ENCODE measurements around the gene GOLGA8T.
"Not testable (repeated sequence)": the region's sequence is repeated elsewhere in the genome, so short reads cannot be mapped to it uniquely, and the experiment has no call there.

GOLGA8T gene, protein sequence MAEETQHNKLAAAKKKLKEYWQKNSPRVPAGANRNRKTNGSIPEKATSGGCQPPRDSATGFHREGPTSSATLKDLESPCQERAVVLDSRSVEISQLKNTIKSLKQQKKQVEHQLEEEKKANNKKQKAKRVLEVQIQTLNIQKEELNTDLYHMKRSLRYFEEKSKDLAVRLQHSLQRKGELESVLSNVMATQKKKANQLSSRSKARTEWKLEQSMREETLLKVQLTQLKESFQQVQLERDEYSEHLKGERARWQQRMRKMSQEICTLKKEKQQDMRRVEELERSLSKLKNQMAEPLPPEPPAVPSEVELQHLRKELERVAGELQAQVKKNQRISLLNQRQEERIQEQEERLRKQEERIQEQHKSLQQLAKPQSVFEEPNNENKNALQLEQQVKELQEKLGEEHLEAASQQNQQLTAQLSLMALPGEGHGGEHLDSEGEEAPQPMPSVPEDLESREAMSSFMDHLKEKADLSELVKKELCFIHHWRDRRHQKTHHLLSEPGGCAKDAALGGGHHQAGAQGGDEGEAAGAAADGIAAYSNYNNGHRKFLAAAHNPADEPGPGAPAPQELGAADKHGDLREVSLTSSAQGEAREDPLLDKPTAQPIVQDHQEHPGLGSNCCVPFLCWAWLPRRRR

DNA sequence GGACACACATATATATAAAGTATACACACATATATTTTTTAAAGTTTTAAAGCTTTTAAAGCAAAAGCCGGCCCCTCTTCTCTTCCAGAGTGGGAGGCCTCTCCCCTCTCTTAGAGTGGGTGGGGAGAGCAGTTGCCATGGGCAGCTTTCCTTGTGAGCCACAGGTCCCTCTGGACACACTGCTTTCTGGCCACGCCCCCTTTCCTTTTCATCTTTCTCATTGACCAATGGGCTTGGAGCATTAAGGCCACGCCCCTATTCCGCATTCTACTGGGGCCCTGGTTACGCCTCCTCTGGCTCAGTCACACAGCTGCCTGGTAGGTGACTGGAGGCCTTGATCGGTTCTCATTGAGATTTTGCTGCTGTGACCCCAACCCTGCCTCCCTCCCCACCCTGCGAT, at the start of gene GOLGA8T:
Gene GOLGA8T (plus strand): TSS at position 301 of the 400 bp plus-strand sequence. CDS start 98 bp downstream, at position 399.
- DNase-seq, result not testable (repeated sequence)

DNA sequence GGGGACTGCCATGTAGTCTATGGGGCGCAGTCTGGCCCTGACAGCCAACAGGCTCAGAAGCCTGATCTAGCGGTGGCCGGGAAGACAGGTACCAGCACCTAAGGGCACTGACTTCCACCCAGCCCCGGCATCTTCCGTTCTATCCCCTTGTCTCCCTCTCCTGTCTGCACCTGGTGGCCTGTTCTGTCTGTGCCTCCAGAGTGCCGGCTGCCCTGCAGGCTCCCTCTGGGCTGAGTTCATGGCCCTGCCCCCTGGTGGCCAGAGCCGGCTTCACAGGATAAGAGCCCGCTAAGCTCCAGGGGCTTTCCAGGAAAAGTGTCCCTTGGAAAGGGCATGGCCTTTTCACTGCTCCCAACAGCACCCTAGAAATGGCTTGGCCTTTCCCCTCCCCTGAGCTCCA, 37.0 kb upstream of the GOLGA8T start:
- not testable (repeated sequence) for DNase-seq

DNA sequence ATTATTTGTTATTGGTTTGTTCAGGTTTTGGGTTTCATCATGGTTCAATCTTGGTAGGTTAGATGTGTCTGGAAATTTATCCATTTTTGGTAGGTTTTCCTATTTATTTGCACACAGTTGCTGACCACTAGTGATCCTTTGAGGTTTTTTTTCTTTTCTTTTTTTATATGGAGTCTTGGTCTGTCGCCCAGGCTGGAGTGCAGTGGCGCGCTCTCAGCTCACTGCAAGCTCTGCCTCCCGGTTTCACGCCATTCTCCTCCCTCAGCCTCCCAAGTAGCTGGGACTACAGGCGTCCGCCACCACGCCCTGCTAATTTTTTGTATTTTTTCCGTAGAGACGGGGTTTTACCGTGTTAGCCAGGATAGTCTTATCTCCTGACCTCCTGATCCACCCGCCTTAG, 32.0 kb upstream of the GOLGA8T start:
- not testable (repeated sequence) for DNase-seq

- not testable (repeated sequence) for DNase-seq
These were observed 30.8 kb upstream of the GOLGA8T start for GRCh38 chr15:30103941-30104507.

DNA sequence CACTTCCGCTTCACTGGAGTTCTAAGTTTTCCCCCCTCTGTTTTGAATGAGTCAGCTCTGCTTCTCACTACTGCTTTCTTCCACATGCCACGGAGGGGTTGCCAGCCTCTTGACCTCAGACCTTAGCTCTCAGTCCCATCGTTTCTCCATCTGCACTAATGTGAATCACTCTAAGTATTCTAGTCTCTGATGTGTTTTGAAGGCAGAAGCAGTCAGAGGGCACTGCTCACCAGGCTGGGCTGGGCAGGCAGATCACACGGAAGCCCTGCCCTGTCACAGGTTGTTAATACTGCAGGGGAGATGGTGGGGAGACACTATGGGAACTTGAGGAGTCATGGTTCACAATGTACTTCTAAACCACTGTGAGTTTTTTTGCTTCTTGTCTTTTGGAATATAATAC, 24.3 kb upstream of the GOLGA8T start:
- not testable (repeated sequence) for DNase-seq

DNA sequence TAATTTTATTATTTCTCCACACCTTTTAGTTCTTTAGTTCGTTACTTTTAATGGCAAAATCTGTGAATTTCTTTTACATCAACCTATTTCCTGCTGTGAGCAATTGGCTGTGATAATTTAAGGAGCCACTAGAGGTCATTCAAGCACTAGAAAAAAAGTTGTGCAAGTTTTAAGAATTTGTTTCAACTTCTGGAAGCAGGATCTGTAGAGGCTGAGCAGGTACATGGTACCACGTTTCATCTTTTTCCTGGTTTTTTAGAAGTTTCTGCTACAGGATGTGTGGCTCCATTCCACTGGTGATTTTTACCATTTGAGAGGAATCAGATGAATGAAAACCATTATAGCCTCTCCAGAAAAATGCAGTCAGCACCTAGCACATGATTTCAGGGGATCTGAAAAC, 4.8 kb upstream of the GOLGA8T start:
- not testable (repeated sequence) for DNase-seq

- not testable (repeated sequence) for DNase-seq
These were observed 8.4 kb downstream of the GOLGA8T start for GRCh38 chr15:30143246-30143645.

DNA sequence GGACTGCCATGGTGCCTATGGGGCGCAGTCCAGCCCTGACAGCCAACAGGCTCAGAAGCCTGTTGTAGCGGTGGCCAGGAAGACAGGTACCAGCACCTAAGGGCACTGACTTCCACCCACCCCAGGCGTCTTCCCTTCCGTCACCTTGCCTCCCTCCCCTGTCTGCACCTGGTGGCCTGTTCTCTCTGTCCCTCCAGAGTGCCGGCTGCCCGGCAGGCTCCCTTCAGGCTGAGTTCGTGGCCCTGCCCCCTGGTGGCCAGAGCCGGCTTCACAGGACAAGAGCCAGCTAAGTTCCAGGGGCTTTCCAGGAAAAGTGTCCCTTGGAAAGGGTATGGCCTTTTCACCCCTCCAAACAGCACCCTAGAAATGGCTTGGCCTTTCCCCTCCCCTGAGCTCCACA, 15.0 kb downstream of the GOLGA8T start:
- not testable (repeated sequence) for DNase-seq

DNA sequence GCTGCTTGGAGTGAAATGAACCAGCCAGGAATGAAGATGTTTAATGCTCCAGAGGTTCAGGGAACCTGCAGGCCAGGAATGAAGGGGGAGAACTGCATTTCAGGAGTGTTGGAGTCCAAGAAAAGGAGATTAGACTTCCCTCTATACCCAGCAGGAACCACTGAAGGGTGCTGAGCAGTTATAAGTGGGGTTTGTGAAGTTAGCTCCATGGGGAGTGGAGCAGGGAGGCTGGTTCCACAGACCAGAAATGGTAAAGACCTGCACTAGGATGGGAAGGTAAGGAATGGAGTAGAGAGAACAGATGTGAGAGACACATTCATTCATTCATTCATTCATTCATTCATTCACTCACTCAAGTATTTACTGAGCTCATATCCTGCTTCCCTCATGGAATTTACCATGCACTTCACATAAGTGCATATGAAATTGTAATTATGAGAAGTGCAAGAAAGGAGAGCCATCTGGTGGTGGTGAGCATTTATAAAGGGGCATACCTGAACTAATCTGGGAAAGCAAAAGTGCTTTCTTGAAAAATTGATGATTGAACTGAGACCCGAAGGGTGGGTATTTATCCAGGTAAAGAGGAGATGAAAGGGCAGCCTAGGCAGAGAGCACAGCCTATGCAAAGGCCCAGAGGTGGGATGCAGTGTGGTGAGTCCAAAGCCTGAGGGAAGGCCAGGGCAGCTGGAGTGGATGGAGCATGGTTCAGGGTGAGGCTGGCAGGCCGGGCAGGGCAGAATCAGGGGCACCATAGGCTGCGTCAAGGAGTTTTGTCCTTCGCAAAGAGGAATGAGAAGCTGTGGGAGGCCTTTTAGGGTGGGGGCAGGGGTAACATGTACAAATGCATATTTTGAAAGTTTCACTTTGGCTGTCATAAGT, 27.9 kb downstream of the GOLGA8T start:
- not testable (repeated sequence) for DNase-seq

DNA sequence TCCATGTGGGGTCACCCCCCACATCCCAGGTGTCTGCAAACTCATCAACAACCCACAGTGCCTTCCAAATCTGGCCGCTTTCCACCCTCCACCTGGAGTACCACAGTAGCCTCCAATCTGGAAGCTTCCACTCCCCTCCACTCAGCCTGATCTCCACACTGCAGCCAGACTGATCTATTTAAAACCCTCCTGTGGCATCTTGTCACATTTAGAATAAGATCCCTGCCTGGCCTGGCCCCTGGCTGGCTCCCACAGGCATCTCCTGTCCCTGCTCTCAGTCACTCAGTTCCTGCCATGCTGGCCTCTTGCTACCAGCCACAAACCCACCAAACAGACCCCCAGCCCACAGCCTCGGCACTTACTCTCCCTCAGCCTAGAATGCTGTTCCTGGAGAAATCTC, 28.9 kb downstream of the GOLGA8T start:
- DNase-seq, result not testable (repeated sequence)

- not testable (repeated sequence) for DNase-seq
These were observed 29.4 kb downstream of the GOLGA8T start for GRCh38 chr15:30164257-30164656.

DNA sequence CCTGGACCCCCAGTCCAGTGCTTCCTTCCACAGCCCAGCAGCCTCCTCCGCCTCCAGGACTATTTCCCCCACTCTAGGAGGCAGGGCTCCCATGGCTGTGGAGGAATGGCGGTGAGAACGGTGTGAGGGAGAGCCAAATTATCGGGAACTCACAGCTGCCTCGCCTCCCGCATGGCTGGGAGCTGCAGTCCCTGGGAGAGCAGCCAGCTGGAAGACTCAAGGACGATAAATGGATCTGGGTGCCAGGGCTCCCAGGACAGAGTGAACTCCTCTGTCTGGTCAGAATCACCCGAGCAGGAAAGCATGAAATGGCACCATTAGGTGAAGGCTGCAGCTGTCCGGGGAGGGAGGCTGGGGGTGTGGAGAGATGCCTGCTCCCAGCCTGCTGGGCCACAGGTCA, 32.6 kb downstream of the GOLGA8T start:
- DNase-seq, result not testable (repeated sequence)

- DNase-seq, result not testable (repeated sequence)
These were observed 33.0 kb downstream of the GOLGA8T start for GRCh38 chr15:30167886-30168285.

- not testable (repeated sequence) for DNase-seq
These were observed 36.6 kb downstream of the GOLGA8T start for GRCh38 chr15:30171452-30171851.

GRCh38 chr15:30173041-30173608, 38.3 kb downstream of the GOLGA8T start:
- DNase-seq, result not testable (repeated sequence)

DNA sequence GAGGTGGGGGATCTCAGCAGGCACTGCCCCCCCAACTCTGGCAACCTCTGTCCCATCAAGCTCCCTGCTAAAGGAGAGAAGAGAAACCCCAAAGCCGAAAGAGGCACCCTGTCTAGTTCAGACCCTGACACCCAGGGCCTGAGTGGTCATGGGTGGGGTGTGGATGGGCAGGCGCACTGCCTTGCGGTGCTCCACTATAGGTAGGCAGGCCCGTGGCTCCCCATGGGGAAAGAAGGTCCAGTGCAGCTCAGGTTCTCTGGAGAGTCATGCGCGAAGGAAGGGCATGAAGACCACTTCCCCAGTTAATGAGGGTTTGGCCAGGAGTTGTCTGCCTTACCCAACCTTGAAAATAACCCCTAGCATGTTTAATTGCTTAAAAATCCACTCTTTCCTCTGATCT, 40.4 kb downstream of the GOLGA8T start:
- not testable (repeated sequence) for DNase-seq

DNA sequence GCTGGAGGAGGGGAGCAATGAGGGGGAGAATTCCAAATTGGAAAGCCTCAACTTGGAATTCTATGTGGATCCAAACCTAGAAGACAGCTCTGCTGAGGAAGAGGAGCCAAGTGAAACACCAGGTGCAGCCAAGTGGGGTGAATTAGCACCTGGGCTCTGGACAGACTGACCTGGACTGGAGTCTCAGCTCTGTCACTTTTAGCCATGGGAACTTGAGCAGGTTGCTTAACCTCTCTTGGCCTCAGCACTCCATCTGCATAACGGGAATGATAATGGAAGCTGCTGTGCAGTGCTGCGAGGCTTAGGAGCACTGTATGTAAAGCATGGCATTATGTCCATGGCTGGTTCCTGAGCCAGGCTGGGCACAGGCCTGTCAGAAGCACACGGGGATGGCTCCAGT, 41.8 kb downstream of the GOLGA8T start:
- not testable (repeated sequence) for DNase-seq

DNA sequence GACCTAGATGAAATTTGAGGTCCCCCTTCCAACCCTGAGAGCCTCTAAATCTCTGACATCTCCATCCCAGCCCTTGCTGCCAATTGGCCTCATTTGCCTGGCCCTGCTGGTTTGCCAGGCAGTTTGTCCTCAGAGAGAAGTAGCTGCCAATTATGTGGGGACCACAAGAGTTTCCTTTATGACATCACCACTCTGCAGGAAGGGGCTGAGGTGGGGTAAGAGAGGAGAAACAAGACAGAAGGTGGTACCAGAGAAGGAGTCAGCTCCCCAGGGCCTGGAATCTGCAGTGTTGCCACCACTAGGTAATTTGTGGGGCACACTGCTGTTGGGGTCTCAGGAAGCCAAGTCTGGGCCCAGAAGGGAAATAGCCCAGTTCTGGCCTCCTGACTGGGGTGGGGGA, 45.0 kb downstream of the GOLGA8T start:
- not testable (repeated sequence) for DNase-seq

- not testable (repeated sequence) for DNase-seq
These were observed 50.6 kb downstream of the GOLGA8T start for GRCh38 chr15:30185495-30185894.

- not testable (repeated sequence) for DNase-seq
These were observed 52.6 kb downstream of the GOLGA8T start for GRCh38 chr15:30187429-30187828.

DNA sequence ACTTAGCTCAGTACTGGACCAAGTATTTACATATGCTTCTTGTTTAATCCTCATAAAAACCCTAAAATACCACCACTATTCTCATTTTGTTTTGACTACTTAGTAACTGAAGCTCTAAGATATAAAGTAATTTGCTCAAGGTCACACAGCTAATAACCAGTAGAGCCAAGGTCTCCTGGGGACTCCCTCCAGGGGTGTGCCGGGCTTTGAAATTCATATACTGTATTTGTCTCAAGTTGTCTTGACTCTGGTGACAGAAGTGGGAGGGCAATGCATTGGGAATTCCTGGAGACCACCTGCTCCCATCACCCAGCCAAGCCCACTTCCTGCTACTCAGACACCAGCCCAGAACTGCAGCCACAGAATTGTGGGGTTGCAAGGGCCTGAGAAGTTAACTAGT, 54.9 kb downstream of the GOLGA8T start:
- not testable (repeated sequence) for DNase-seq

- DNase-seq, result not testable (repeated sequence)
These were observed 56.3 kb downstream of the GOLGA8T start for GRCh38 chr15:30191143-30191542.

All from SHP77 treated with DMSO at 0.1 percent for 48 hours (cell line).